ENCODE data around the gene GIGYF1.

GIGYF1 gene

GRCh38 chr7:100694098-100694745 is at the start of gene GIGYF1:
GIGYF1 (minus strand) TSS chr7:100694250; CDS start chr7:100688238, 6,012 bp downstream.
- DNase-seq (ENCODE audit: low read depth), result no peak
- no peak for TF ChIP-seq CTCF (conservative IDR thresholded peaks at IDR 0.05; ENCODE audit: low read depth, low read length)
- H3K4me3 ChIP-seq (ENCODE audit: low read length), result peak within 1 kb of the TSS; percentile 80

- TF ChIP-seq CTCF (conservative IDR thresholded peaks at IDR 0.05; ENCODE audit: low read depth, low read length), result no peak
- no peak for DNase-seq (ENCODE audit: low read depth)
- H3K4me3 ChIP-seq (ENCODE audit: low read length), result no peak overlapping the region
These were observed 45.9 kb upstream of the GIGYF1 start for GRCh38 chr7:100739934-100740333.

- H3K4me3 ChIP-seq (ENCODE audit: low read length), result no peak overlapping the region
- DNase-seq (ENCODE audit: low read depth), result no peak
- TF ChIP-seq CTCF (conservative IDR thresholded peaks at IDR 0.05; ENCODE audit: low read depth, low read length), result no peak
These were observed 42.6 kb upstream of the GIGYF1 start for GRCh38 chr7:100736671-100737070.

GRCh38 chr7:100735730-100736129 is 41.7 kb upstream of the GIGYF1 start:
- no peak for TF ChIP-seq CTCF (conservative IDR thresholded peaks at IDR 0.05; ENCODE audit: low read depth, low read length)
- DNase-seq (ENCODE audit: low read depth), result no peak
- no peak overlapping the region for H3K4me3 ChIP-seq (ENCODE audit: low read length)

GRCh38 chr7:100731937-100732636 is 38.0 kb upstream of the GIGYF1 start:
- no peak overlapping the region for H3K4me3 ChIP-seq (ENCODE audit: low read length)
- no peak for DNase-seq (ENCODE audit: low read depth)
- TF ChIP-seq CTCF (conservative IDR thresholded peaks at IDR 0.05; ENCODE audit: low read depth, low read length), result no peak

- no peak for DNase-seq (ENCODE audit: low read depth)
- TF ChIP-seq CTCF (conservative IDR thresholded peaks at IDR 0.05; ENCODE audit: low read depth, low read length), result no peak
- no peak overlapping the region for H3K4me3 ChIP-seq (ENCODE audit: low read length)
These were observed 36.2 kb upstream of the GIGYF1 start for GRCh38 chr7:100730136-100730800.

Measured in retinal pigment epithelial cell (primary cell).